CD14-positive monocyte (primary cell): ENCODE data around the gene USO1. TPM values are rescaled to one million over a fixed set of nuclear protein-coding genes. Genes with fewer than 3 reads are reported as not detected.
"Not testable (repeated sequence)": the region's sequence is repeated elsewhere in the genome, so short reads cannot be mapped to it uniquely, and the experiment has no call there.

Experiments
- DNase-seq, 3 donors: peaks; one replicate each; pipeline ENCODE4 v3.0.0-alpha.2; 2011 to 2022
- H2AFZ ChIP-seq: 2 replicates; pipeline ENCODE4 v1.6.0; 2012; ENCODE audit warnings: mild to moderate bottlenecking, low read depth, low read length, inconsistent platforms; ENCODE audit not compliant: insufficient read depth, poor library complexity, severe bottlenecking
- H3K27ac ChIP-seq, 2 donors: 1 replicate in 1 of 2; 2 replicates in 1 of 2; pipeline ENCODE4 v1.5.1; 2012 to 2013; ENCODE audit warnings: low read length in 2 of 2, control low read depth in 1 of 2, inconsistent platforms in 1 of 2, low read depth in 1 of 2, mild to moderate bottlenecking in 1 of 2
- H3K27me3 ChIP-seq, 2 donors: one replicate each; pipeline versions ENCODE4 v1.6.0 to v1.6.1; 2011 to 2013; ENCODE audit warnings: low read length in 2 of 2; ENCODE audit not compliant: control insufficient read depth in 2 of 2, insufficient read depth in 2 of 2
- H3K36me3 ChIP-seq, 2 donors: replicated peaks in 1 of 2; 1 replicate in 1 of 2; 2 replicates in 1 of 2; pipeline versions ENCODE4 v1.5.1 to v1.6.1; 2012 to 2013; ENCODE audit warnings: low read length in 2 of 2, control low read depth in 1 of 2, inconsistent platforms in 1 of 2, mild to moderate bottlenecking in 1 of 2; ENCODE audit not compliant: insufficient read depth in 2 of 2, control insufficient read depth in 1 of 2
- H3K4me1 ChIP-seq, 2 donors: 1 replicate in 1 of 2; 2 replicates in 1 of 2; pipeline versions ENCODE4 v1.5.1 to v1.6.1; 2012 to 2013; ENCODE audit warnings: low read length in 2 of 2, control low read depth in 1 of 2, inconsistent platforms in 1 of 2, mild to moderate bottlenecking in 1 of 2, moderate library complexity in 1 of 2; ENCODE audit not compliant: insufficient read depth in 2 of 2, control insufficient read depth in 1 of 2
- H3K4me2 ChIP-seq: replicated peaks from 2 replicates; pipeline ENCODE3; 2012; ENCODE audit warnings: low read length, moderate library complexity, mild to moderate bottlenecking; ENCODE audit not compliant: poor library complexity, severe bottlenecking; ENCODE audit errors: extremely low read depth
- H3K4me3 ChIP-seq, 3 experiments: fragments of 200-600 bp in 1 of 3; sonication (generic) in 1 of 3; replicated peaks in 1 of 3; 1 replicate in 2 of 3; 2 replicates in 1 of 3; pipeline ENCODE4 v1.5.1; 2011 to 2013; ENCODE audit warnings: low read length in 3 of 3, mild to moderate bottlenecking in 3 of 3, control low read depth in 2 of 3, low read depth in 2 of 3, inconsistent platforms in 1 of 3, moderate library complexity in 1 of 3
- H3K79me2 ChIP-seq: 2 replicates; pipeline ENCODE4 v1.6.0; 2012; ENCODE audit warnings: mild to moderate bottlenecking, control low read depth, inconsistent platforms, low read length, moderate library complexity; ENCODE audit not compliant: insufficient read depth
- H3K9ac ChIP-seq: 2 replicates; pipeline ENCODE4 v1.6.0; 2017; ENCODE audit warnings: low read length, mild to moderate bottlenecking; ENCODE audit not compliant: insufficient read depth, poor library complexity, severe bottlenecking
- H3K9me3 ChIP-seq, 2 donors: replicated peaks in 1 of 2; 1 replicate in 1 of 2; 2 replicates in 1 of 2; pipeline versions ENCODE4 v1.5.1 to v1.6.1; 2012 to 2013; ENCODE audit warnings: low read length in 2 of 2, control low read depth in 1 of 2; ENCODE audit not compliant: control insufficient read depth in 1 of 2, insufficient read depth in 1 of 2
- H4K20me1 ChIP-seq: 2 replicates; pipeline ENCODE4 v1.6.0; 2012; ENCODE audit warnings: mild to moderate bottlenecking, low read length, control low read depth, moderate library complexity; ENCODE audit not compliant: insufficient read depth
- H3K27ac Mint-ChIP-seq, 7 donors: one replicate each; pipeline ENCODE4 v1.8.0; 2020; ENCODE audit warnings: mild to moderate bottlenecking in 7 of 7, mixed read lengths in 7 of 7, moderate library complexity in 6 of 7, inconsistent platforms in 2 of 7
- H3K27me3 Mint-ChIP-seq, 3 donors: one replicate each; pipeline ENCODE4 v1.8.0; 2021 to 2022; ENCODE audit warnings: low read depth in 3 of 3, mild to moderate bottlenecking in 3 of 3, mixed read lengths in 3 of 3, moderate library complexity in 3 of 3, inconsistent platforms in 1 of 3
- H3K36me3 Mint-ChIP-seq, 2 donors: one replicate each; pipeline ENCODE4 v1.8.0; 2020; ENCODE audit warnings: mixed read lengths in 2 of 2, inconsistent platforms in 1 of 2, mild to moderate bottlenecking in 1 of 2
- H3K4me1 Mint-ChIP-seq: one replicate; pipeline ENCODE4 v1.8.0; 2020; ENCODE audit warnings: mild to moderate bottlenecking, mixed read lengths
- H3K4me3 Mint-ChIP-seq, 2 donors: one replicate each; pipeline ENCODE4 v1.8.0; 2020; ENCODE audit warnings: mild to moderate bottlenecking in 2 of 2, mixed read lengths in 2 of 2, moderate library complexity in 1 of 2
- H3K9me3 Mint-ChIP-seq, 7 donors: one replicate each; pipeline ENCODE4 v1.8.0; 2020 to 2022; ENCODE audit warnings: mixed read lengths in 7 of 7, mild to moderate bottlenecking in 6 of 7, moderate library complexity in 6 of 7, inconsistent platforms in 2 of 7
- CTCF ChIP-seq: fragments of 200-600 bp; IDR thresholded peaks from one replicate; pipeline ENCODE4 v1.8.0; 2022; ENCODE audit warnings: antibody characterized with exemption, mild to moderate bottlenecking
- WGBS: methylation state at CpG from one replicate; pipeline ENCODE4 v1.1.5; 2013; ENCODE audit warnings: missing lambda C conversion rate; ENCODE audit not compliant: insufficient coverage; 5-methylcytosine and 5-hydroxymethylcytosine counted together
- intact Hi-C, 2 donors: fragments of 100-400 bp; cut with micrococcal nuclease; formaldehyde crosslinking; loops; one replicate each; pipeline versions ENCODE4 v1.15.0 to v1.15.1; 2023
- polyA plus RNA-seq, 3 donors: library from polyadenylated mRNA; depleted of rRNA in 1 of 3; unstranded in 2 of 3; stranded (reverse) in 1 of 3; fragments of 300-500 nt in 2 of 3; fragments of >200 nt in 1 of 3; fragmentation: Illumina TruSeq in 2 of 3; gene quantifications; 1 replicate in 2 of 3; 2 replicates in 1 of 3; pipeline ENCODE4 v1.2.3, GENCODE V29; 2012 to 2021

Gene USO1
- polyA plus RNA-seq, 3 donors = 15.4 to 26.9 (median 17.5) TPM

GRCh38 chr4:75724867-75725724 lies 719 bp downstream of the USO1 start:
- Histone ChIP-seq H3K79me2 (peaks cover 57% of the 10 kb centered on the region), H3K4me3 (peak overlapping the region; percentile 70 to 95 (median 89)), H2AFZ (peak overlapping the region; percentile 90), H3K4me1 (peaks cover 25 to 32% of the 10 kb centered on the region in 2 donors), H3K27ac (peak overlapping the region; percentile 95 to 96), H4K20me1 (peaks cover 16% of the 10 kb centered on the region), H3K4me2 (peak overlapping the region; percentile 93), H3K9me3 (no peaks in the 10 kb centered on the region), H3K36me3 (peaks cover 0 to 5% of the 10 kb centered on the region in 2 donors), H3K27me3 (no peaks in the 10 kb centered on the region), H3K9ac (peak overlapping the region; percentile 95)
- under 1% methylated on average over 37 of the region's 50 CpGs for WGBS
- Mint-ChIP-seq H3K4me3 (peak overlapping the region; percentile 98 to 99), H3K4me1 (peaks cover 48% of the 10 kb centered on the region), H3K9me3 (peaks cover 0 to 3% (median 0%) of the 10 kb centered on the region in 7 donors), H3K27ac (peak overlapping the region; percentile 98 to 99 (median 99)), H3K27me3 (peaks cover 0 to 3% (median 0%) of the 10 kb centered on the region in 3 donors), H3K36me3 (peaks cover 0 to 6% of the 10 kb centered on the region in 2 donors)
- intact Hi-C loops = loop anchor here (2.0 to 10.0 kb wide), 3 partner anchors 52 to 210 kb away; partner anchors contain the start of genes G3BP2 (in 2 of the 2), RCHY1 (in 2 of the 2) and THAP6 (in 2 of the 2)
- DNase-seq = peak; percentile 51 to 70 (median 54)
- TF ChIP-seq CTCF = no peak

- H3K27me3 Mint-ChIP-seq, H3K9me3 ChIP-seq, H3K27me3 ChIP-seq, H3K36me3 Mint-ChIP-seq, H3K36me3 ChIP-seq, DNase-seq, H3K9me3 Mint-ChIP-seq: not testable (repeated sequence)
- WGBS = 94% methylated on average over 9 of the region's 20 CpGs
- peaks cover 24% of the 10 kb centered on the region for H4K20me1 ChIP-seq
- H3K79me2 ChIP-seq = peaks cover 66% of the 10 kb centered on the region
- peaks cover 48% of the 10 kb centered on the region for H3K4me1 Mint-ChIP-seq
- H3K27ac Mint-ChIP-seq = peak overlapping the region in 5 of 7 donors; percentile 19 to 99 (median 98)
- peak overlapping the region in 1 of 2 donors; percentile 96 for H3K27ac ChIP-seq
- peak overlapping the region; percentile 93 for H3K4me2 ChIP-seq
- H3K9ac ChIP-seq = peak overlapping the region; percentile 95
- H3K4me3 Mint-ChIP-seq = peak overlapping the region; percentile 98 to 99
- peaks cover 25 to 32% of the 10 kb centered on the region in 2 donors for H3K4me1 ChIP-seq
- H3K4me3 ChIP-seq = peak overlapping the region in 1 of 3 experiments; percentile 89
- H2AFZ ChIP-seq = peak overlapping the region; percentile 90
- intact Hi-C loops = loop anchor here (2.0 to 10.0 kb wide), 3 partner anchors 53 to 211 kb away; partner anchors contain the start of genes G3BP2 (in 2 of the 2), RCHY1 (in 2 of the 2) and THAP6 (in 2 of the 2)
Measured at GRCh38 chr4:75725942-75726538, 1.7 kb downstream of the USO1 start.
